NCI-H1930 (cell line): Measurements from ENCODE around the gene BRD3.
A peak's percentile ranks its signal among the peaks of the same experiment; 100 is the strongest.

Experiments used
- DNase-seq, 2 experiments: peaks; one replicate each; lab custom pipeline; 2025; lab: John Stamatoyannopoulos, UW

BRD3 gene

DNA sequence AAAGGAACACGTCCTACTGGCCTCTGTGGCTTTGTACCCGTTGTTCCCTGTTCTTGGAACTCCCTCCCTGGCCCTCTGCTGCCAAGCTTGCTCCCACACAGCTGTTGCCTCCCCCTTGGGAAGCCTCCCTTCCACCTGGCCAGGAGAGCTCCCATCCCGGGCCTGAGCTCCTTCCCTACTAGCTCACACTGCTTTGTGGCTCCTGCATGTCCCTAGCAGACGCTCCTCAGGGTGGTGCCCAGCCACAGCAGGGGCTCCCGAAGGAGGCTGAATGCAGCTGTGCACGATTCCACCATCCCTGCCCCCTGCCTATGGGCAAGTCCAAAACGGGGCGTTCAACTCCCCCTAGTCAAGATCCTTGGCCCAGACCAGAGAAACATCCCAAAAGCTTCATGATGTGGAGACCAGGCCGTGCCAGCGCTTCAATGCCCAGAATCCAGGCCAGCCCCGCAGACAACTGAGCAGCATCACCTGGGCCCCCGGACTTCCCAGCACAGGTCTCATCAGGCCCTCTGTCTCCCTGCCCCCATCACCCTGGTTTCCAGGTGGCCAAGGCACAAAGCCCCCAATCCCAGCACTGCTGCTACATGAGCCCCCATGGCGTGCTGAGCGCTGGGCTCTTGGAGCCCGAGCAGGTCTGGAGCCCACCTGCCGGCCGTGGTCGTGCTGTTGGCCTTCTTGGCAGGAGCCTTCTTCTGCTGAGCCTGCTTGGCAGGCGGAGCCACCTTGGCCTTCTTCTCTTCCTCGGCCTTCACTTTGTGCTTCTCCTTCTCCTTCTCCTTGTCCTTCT, 28.2 kb downstream of the BRD3 start:
- DNase-seq, result no peak

- no peak for DNase-seq
Measured at GRCh38 chr9:134037641-134038040, 30.2 kb downstream of the BRD3 start.

DNA sequence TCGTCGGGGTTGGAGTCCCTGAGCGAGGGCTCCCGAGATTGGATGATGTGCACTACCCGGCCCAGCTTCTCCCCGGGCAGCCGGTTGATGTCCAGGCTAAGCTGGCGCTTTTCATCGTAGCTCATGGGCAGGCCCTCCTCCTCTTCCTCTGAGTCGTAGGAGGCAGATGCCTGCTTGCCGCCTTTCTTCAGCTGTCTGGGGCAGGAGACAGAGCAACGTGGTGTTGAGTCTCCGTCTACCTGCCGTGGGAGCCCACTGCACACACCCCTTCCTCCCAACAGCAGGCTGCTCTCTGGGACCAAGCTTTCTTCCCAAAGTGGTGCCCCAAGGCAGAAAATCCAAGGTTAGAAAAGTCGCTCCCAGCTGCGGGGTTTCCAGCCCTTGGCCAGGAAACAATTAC, 31.7 kb downstream of the BRD3 start:
- no peak for DNase-seq

DNA sequence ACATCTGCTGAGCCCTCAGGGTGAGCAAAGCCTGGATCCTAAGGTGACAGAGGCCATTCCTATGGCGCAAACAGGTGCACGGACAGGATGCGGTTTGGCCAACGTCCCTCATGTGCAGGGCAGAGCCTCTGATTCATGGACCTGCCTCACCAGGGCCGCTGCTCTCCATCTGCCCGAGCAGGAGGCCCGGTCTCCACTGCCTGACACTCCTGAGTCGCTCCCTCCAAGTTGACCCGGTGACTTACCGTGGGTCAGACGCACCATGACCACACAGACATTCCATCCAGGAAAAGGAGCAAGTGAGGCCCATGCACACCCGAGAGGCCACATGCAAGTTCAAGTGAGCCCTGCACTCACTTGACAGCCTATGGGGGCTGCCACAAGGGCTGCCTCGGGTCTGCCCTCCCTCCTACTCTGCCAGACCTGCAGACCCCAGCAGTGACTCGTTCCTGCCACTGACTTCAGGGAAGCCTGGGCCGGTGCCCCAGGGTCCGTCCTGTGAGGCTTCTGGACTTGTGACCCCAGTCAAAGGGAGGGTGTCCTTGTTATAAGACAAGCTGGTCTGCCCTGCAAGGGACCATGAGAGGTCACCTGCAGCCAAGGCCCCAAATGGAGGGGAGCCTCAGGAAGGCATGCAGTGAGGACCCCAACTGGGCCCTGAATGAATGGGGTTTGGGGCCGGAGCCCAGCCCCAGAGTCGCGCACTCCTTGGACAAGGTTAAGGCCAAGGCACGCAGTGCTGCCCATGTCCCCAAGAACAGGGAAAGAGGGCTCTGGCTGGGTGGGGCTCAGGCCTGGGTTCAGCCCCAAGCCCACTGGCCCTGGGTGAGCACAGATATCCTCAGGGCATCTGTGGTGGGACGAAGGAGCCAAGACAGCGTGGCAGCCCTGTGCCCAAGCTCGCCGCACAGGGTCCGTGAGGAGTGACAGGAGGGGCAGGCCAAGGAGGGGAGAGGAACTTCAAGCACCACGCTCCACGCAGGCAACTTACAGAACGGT, 32.5 kb downstream of the BRD3 start:
- DNase-seq, result no peak

DNA sequence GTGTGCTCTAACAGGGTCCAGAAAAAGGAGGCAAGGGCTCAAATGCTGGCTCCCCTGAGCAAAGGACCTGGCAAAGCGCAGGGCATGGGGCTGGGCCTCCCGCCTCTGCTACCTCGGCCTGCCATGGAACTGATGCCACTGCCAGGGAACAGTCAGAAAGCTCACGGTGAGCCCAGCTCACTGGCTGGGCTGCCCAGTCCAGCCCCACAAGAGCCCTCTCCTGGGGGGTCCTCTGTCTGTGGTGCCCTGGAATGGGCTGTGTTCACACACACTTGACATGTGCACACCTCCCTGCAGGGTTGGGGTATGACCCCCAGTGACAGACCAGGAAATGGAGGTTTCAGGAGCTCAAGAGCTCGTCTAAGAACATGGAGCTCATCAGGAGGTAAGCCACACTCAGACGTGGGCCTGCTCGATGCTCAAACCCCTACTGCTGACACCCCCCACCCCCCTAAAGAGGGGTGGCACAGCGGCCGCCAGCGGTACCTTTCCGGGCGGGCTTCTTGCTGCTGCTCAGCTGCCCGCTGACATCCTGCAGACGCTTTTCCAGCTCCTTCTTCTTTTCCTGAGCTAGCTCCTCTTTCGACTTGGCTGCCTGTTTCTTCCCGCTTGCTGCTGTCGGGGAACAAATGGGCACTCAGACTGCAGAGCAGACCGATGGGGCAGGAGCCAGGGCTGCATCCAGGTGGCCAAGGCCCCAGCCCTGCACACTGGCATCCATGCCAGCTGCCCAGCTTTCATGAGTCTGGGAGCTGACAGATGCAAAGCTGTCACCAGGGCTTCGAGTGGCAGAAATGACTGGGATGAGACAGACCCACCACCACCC, 33.4 kb downstream of the BRD3 start:
- DNase-seq, result no peak

DNA sequence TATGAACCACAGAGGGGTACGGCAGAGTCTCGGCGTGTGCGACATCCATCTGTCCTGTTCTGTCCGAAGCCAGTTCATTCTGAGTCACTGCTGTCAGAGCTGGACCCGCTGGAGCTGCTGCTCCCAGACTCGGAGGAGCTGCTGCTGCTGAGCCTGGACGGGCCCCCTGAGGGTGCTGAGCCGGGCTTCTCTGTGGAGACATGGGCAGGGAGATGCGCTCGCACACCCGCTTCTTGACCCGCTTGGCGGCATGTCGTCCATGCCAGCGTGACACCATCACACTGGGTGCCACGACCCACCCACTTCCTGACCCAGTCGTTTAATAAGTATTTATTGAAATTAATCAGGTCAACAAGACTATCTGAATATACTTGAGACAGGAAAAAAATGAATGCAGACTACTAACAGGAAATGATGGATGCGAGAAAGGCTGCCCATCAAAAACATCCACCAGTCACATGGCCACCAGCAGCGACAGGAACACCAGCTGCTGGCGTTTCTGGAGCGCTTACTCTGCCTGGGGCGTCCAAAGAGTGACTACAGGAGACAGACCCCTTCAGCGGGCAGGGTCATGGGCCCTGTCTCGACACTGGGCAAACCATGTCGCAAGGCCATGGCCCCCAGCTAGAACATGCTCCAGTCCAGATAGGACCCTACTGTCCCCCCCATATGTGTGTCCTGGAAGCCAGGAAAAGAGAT, 34.2 kb downstream of the BRD3 start:
- no peak for DNase-seq

- no peak for DNase-seq
Measured at GRCh38 chr9:134032456-134033222, 35.2 kb downstream of the BRD3 start.

- no peak for DNase-seq
Measured at GRCh38 chr9:134031783-134032182, 36.0 kb downstream of the BRD3 start.

DNA sequence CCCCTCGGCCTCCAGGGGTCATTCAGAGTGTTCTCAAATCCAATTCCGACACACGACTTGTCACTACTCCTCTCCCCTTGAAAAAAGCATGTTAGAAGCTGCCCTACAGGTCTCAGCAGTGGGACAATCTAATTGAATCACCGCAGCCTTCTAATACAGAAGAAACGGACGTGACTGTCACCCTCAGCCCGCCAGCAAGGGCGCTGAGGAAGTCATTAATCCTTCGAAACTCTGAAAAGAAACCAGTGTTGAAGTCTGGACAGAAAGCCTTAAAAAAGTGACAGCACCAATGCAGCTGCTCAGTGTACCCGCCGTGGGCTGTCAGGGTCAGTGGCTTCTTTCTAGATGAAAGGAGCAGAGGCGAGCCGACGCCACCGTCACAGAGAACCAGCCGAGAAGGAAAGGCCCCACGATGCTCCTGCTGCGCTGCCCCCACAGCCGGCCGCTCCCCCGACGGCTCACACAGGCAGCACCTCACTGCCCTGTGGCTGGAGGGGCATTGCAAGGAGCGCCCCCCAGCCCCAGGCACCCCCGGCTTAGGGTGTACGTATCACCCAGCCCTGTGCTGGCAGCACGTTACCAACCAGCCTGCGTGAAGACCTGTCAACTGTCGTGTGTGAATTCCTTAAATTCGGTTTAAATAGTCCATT, 36.9 kb downstream of the BRD3 start:
- DNase-seq, result no peak

DNA sequence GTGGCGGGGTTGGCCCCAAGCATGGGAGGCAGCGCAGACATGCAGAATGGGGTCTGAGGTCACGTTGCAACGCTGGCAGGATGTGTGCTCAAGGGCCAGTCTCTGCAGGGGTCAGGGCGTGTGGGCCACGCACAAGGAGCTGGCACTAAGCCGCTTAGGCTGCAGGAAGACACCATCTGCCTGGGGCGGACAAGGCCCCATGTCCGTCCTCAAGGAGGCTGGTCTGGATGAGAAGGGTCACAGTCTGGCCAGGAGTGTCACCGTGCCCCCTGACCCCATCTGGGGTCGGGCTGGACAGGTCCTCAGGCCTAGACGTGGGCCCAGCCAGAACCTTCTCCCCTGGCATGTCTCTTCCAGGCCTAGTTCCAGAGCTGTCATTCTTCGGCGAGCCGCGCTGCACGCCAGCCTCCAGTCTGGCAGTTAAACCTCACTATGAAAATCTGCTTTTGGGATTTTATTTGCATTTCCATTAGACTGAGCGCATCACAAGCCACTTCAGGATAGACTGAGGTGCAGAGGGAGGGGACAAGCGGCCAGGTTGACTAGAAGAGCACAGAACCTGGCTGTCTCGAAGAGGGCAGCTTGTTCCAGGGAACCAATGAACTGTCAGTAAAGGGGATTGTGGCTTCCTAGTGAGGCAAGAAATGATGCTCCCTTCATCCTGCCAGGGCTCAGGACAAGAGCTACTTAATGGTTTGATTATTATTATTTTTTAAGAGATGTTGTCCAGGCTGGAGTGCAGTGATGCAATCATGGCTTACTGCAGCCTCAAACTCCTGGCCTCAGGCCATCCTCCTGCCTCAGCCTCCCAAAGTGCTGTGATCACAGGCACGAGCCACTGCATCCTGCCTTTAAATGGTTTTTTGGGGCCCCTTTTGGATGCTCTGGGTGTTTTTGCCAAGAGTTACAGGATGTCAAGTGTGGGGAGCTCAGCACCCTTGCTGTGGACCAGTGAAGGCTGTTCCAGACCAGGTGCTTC, 38.3 kb downstream of the BRD3 start:
- DNase-seq, result no peak

DNA sequence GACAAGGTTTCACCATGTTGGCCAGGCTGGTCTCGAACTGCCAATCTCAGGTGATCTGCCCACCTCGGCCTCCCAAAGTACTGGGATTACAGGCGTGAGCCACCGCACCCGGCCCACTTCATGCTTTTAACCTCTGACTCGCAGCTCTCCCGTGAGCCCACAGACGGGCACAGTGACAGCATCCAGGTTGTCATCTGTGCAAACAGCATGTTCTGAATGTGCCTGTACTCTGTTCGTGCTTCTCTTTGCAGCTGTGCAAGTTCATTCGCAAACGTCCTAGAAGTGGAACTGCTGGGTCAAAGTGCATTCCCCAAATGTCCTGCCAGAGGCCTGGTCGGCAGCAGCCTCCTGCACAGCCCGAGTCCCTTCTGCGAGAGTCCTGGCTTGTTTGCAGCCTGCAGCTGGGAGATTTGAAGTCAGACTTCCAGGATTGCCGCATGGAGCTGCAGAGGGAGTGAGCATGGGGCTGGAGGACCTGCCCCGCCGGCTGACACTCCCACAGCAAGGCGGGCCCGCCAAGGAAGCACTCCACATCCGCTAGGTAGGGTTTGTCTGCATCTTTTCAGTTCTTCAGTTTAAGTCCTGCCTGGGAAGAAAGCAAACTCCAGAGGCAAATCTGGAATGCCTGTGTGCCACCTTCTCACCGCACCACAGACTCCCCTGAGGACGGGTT, 39.1 kb downstream of the BRD3 start:
- no peak for DNase-seq

GRCh38 chr9:134028076-134028475, 39.8 kb downstream of the BRD3 start:
- DNase-seq, result no peak

DNA sequence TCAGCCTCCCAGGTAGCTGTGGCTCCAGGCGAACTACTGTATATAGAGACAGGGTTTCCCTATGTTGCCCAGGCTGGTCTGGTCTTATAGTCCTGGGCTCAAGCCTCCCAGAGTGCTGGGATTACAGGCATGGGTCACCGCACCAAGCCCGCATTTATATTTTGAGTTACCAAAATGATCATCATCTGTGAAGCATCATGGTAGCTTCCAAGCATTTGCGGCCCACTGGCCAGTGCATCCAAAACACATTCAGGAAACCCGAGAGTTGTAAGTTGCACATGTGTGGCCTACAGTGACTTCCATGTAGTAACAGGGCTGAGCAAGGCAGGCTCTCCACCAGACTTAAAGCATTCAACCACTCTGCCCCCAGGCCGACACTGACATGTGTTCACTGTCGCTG, 40.3 kb downstream of the BRD3 start:
- DNase-seq, result no peak

- no peak for DNase-seq
Measured at GRCh38 chr9:134026981-134027380, 40.8 kb downstream of the BRD3 start.

- DNase-seq, result no peak
Measured at GRCh38 chr9:134026581-134026980, 41.2 kb downstream of the BRD3 start.

DNA sequence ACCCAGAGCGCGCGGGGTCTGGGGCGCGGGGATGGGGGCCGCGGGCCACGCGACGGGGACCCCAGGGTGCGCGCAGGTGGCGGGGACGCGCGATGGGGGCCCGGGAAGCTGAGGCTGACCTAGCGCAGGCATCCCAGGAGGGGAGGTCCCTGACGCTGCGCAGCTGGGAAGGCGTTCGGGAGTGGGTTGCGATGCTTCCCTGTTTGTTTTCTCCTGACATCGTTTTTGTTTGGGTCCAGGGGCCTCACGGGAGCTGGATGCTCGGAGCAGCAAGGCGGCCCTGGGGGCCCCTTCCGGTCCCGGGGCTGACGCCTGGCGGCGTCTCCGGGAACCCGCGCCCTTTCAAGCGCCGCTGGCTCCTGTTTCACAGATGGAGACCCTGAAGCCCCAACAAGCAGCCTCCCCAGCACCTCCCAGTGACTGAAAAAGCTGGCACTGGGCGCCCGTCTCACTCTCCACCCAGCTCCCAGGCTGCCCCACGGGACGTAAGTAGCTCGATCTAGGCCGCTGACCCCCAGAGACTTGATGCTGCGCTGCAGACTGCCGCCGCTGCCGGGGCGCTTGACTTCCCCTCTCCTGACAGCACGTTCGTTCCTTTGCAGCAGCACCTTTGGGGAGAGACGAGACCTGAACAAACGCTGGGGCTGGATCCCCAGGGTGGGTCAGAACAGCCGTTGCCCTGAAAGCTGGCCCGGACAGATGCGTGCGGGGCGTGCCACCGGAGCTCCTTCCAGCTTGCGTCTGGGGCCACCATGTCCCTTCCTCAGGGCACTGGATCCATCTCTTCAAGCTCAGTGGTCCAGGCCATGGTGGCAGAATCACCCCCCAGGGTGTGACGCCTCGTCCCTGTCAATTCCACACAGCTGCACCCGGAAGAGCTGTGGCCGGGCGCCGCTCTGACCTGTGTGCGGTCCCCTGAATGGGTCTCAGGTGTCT, 42.0 kb downstream of the BRD3 start:
- peak; percentile 16 to 36 for DNase-seq
